KOPT-K1 (cell line): Measurements from ENCODE around the gene ZEB1.
"Not testable (repeated sequence)": the region's sequence is repeated elsewhere in the genome, so short reads cannot be mapped to it uniquely, and the experiment has no call there.

Source experiments
- H3K27ac ChIP-seq: fragments of 200-600 bp; sonication (generic); 2 replicates; pipeline ENCODE4 v1.5.1; 2016; ENCODE audit warnings: antibody characterized with exemption, mild to moderate bottlenecking, low read depth, low read length; ENCODE audit not compliant: poor library complexity, severe bottlenecking
- H3K36me3 ChIP-seq: fragments of 200-600 bp; sonication (generic); 2 replicates; pipeline ENCODE4 v1.5.1; 2017; ENCODE audit warnings: antibody characterized with exemption, mild to moderate bottlenecking, low read length, moderate library complexity; ENCODE audit not compliant: insufficient read depth
- H3K9me3 ChIP-seq: fragments of 200-600 bp; sonication (generic); 2 replicates; pipeline ENCODE4 v1.5.1; 2017; ENCODE audit warnings: antibody characterized with exemption, low read length, mild to moderate bottlenecking; ENCODE audit not compliant: insufficient read depth, poor library complexity, severe bottlenecking

Gene ZEB1

DNA sequence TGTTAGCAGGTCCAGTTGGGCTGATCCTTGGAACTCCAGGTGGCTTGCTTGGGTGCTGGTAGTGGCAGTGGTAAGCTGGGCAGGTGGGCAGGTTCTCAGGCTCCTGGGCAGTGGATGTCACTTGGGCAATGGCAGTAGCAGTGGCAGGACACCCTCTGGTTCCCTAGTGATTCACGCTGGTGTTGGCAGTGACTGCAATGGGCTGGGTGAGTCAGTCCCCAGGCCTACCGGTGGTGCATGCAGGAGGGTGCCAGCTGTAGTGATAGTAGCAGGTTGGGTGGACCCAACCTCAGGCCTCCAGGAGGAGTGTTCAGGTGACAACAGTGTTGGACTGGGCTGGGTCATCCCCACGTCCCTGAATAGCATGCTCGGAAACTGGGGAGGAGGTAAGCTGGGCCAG is 189.2 kb downstream of the ZEB1 start:
- H3K27ac ChIP-seq: no peak overlapping the region
- H3K36me3 ChIP-seq: peaks cover 97% of the 10 kb centered on the region
- H3K9me3 ChIP-seq: peaks cover 54% of the 10 kb centered on the region

DNA sequence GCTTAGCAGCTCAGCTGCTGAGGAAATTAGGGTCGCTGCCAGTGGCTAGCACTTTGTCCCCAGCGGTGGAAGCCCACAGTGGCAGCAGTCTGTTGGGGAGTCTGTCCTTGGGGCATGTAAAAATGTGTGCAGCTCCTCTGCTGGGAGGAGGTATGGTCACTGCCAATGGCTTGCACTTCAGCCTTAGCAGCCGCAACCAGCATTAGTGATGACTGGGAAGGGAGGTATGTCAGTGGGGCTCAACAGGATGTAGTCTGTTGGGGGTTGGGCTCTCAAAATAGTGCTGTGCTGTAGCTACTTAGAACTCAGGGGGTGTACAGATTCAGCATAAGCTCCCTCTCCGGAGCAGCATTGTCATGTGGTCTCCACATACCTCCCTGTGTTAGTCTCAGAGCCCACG is 189.9 kb downstream of the ZEB1 start:
- Histone ChIP-seq H3K27ac (no peak overlapping the region), H3K9me3 (peaks cover 48% of the 10 kb centered on the region), H3K36me3 (peaks cover 97% of the 10 kb centered on the region)

DNA sequence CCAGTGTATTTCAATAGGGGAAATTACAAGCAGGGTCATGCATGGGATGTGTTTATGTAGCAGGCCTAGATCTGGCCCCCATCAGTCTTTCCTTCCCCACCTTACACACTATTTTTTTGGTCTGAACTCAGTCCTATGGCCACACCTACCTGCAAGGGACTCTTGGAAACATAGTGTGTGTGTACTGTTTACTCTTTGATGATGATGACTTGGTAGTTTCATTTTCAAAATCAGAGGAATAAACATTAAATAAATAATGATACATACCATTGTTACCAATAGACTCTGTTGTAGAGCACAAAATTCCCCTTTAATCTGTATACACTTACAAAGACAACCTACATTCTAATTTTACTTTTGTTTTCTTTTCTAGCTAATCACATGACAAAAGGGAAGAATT is 191.0 kb downstream of the ZEB1 start:
- Histone ChIP-seq H3K36me3 (peaks cover 96% of the 10 kb centered on the region), H3K27ac (no peak overlapping the region), H3K9me3 (peaks cover 36% of the 10 kb centered on the region)

DNA sequence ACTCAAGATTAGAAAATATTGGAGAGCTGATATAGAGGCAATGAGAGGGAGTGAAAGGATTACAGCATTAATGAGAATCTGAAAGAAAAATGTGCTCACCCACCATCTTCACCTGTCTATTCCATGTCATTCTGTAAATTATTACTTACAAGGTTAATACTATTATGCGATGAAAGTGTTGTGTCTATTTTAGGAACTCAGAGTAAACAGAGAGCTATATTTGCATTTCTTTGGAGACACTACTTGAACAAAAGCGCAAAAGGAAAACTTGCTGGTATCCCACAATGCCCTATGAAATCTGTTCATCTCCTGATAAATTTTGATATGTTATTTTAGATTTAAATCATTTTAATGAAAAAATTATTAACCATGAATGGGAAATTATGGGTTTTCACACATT is 196.1 kb downstream of the ZEB1 start:
- Histone ChIP-seq H3K36me3 (peaks cover 98% of the 10 kb centered on the region), H3K27ac (no peak overlapping the region), H3K9me3 (no peaks in the 10 kb centered on the region)

DNA sequence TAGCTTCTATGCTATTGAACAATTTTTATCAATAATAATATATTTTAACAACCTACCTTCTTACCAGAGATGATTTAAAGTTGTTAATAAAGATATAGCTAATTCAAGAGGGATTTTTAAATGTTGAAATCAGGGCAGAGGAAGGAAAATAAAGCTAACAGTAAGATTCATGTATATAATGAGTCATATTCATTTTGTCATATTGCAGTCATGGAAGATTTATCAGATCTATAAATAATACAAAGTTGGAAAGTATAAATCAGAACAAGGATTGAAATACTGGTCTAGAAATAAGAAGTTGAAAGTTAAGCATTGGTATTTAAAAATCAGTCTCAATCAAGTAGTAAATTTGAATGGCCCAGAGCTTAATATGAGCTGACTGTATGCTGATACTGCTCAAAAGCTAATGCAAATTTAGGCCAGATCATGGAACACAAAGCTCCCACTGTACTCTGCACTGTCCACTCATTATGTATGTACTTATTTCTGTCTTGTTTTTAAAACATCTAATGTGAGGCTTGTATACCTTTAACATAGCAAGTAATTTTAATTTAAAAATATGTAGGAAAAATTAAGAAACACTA is 196.9 kb downstream of the ZEB1 start:
- peaks cover 98% of the 10 kb centered on the region for H3K36me3 ChIP-seq
- H3K9me3 ChIP-seq: no peaks in the 10 kb centered on the region

DNA sequence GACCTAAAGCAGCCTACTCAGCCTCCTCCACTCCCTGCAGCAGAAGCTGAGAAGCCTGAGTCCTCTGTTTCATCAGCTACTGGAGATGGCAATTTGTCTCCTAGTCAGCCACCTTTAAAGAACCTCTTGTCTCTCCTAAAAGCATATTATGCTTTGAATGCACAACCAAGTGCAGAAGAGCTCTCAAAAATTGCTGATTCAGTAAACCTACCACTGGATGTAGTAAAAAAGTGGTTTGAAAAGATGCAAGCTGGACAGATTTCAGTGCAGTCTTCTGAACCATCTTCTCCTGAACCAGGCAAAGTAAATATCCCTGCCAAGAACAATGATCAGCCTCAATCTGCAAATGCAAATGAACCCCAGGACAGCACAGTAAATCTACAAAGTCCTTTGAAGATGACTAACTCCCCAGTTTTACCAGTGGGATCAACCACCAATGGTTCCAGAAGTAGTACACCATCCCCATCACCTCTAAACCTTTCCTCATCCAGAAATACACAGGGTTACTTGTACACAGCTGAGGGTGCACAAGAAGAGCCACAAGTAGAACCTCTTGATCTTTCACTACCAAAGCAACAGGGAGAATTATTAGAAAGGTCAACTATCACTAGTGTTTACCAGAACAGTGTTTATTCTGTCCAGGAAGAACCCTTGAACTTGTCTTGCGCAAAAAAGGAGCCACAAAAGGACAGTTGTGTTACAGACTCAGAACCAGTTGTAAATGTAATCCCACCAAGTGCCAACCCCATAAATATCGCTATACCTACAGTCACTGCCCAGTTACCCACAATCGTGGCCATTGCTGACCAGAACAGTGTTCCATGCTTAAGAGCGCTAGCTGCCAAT is 202.2 kb downstream of the ZEB1 start:
- no peak overlapping the region for H3K27ac ChIP-seq
- H3K9me3 ChIP-seq: no peaks in the 10 kb centered on the region
- H3K36me3 ChIP-seq: peaks cover 99% of the 10 kb centered on the region

More for the DNA sequence above, 196.9 kb downstream of the ZEB1 start:
- H3K27ac ChIP-seq: no peak overlapping the region

DNA sequence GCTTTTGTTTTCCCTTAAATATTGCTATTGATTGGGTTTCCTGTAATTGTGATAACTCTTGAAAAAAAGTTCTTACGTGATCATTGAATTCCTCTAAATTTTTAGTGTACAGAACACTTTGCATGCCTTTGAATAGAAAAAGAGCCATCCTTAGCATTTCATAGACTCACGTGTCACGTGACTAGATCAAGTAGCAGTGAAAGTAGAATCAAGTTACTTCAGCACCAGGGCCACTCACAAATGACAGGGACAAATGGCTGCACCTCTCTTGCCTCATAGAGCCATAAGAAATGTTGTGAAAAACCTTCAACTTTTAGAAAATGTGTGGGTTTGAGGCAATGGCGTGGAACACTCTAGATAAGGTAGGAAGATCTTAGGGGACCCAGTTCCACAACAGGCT is 203.8 kb downstream of the ZEB1 start:
- Histone ChIP-seq H3K36me3 (peaks cover 99% of the 10 kb centered on the region), H3K9me3 (no peaks in the 10 kb centered on the region), H3K27ac (no peak overlapping the region)

DNA sequence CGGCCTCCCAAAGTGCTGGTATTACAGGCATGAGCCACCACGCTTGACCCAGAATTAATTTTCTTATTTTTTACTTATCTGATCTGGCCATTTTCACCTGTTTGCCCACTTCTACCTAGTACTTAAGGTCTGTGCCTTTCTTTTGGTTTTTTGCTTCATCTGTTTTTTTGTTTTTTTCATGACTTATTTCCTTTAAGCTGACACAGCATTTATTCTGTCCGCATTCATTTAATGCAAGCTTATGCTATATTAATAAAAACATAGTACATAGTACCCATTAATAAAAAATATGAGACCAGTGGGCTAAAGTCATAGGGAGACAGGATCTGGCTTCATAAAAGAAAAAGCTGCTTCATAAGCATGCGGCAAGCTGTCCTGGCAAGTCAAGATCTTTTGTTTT is 205.4 kb downstream of the ZEB1 start:
- H3K36me3 ChIP-seq: peaks cover 99% of the 10 kb centered on the region
- H3K9me3 ChIP-seq: no peaks in the 10 kb centered on the region
- no peak overlapping the region for H3K27ac ChIP-seq

DNA sequence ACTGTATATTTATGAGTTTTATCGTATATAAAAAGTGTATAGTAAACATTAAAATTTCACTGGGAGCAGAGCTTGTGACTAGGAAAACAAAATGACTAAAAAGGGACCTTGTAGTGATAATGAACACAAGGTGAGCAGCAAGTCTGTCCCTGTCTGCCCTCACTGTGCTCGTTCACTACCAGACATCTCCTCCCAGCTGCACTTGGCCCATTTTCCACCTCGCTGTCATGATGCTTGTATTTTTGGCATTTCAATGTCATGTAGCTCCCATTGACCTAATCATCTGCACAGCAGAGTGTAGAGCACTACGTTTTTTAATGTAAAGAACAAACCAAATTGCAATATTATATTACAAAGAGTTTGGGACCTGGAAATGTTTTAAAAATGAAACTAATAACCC is 207.2 kb downstream of the ZEB1 start:
- Histone ChIP-seq H3K9me3 (no peaks in the 10 kb centered on the region), H3K27ac (no peak overlapping the region), H3K36me3 (peaks cover 82% of the 10 kb centered on the region)

DNA sequence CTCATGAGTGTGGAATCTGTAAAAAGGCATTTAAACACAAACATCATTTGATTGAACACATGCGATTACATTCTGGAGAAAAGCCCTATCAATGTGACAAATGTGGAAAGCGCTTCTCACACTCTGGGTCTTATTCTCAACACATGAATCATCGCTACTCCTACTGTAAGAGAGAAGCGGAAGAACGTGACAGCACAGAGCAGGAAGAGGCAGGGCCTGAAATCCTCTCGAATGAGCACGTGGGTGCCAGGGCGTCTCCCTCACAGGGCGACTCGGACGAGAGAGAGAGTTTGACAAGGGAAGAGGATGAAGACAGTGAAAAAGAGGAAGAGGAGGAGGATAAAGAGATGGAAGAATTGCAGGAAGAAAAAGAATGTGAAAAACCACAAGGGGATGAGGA is 207.7 kb downstream of the ZEB1 start:
- H3K9me3 ChIP-seq: no peaks in the 10 kb centered on the region
- peaks cover 77% of the 10 kb centered on the region for H3K36me3 ChIP-seq
- no peak overlapping the region for H3K27ac ChIP-seq

DNA sequence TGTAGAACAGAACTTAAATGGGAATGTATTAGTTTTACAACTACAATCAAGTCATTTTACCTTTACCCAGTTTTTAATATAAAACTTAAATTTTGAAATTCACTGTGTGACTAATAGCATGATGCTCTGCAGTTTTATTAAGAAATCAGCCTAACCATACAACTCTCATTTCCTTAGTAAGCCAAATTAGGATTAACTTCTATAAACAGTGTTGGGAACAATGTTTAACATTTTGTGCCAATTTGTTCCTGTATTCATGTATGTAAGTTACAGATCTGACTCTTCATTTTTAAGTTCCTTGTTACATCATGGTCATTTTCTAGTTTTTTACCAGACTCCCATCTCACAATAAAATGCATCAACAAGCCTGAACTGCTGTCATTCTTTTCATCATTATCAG is 209.8 kb downstream of the ZEB1 start:
- H3K9me3 ChIP-seq: no peaks in the 10 kb centered on the region
- H3K27ac ChIP-seq: no peak overlapping the region
- peaks cover 56% of the 10 kb centered on the region for H3K36me3 ChIP-seq

DNA sequence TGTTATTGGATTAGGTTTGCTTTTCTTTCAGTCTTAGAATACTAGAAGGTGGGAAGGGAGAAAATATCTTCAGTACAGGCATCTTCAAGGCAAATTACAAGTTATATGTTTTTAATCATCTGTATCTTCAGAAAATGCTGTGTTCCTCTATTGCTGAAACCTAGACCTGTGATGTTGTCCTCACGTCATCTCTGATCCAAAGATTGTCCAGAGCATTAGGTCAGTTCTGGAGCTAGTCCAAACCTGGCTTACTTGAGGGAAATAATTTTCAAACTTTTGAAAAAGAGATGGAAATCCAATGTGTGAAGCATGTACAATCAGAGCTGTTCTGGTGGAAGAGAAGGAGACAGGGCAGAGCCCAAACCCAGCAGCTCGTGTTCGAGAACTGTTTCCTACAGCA is 217.3 kb downstream of the ZEB1 start:
- H3K36me3 ChIP-seq: no peaks in the 10 kb centered on the region
- no peaks in the 10 kb centered on the region for H3K9me3 ChIP-seq
- no peak overlapping the region for H3K27ac ChIP-seq

DNA sequence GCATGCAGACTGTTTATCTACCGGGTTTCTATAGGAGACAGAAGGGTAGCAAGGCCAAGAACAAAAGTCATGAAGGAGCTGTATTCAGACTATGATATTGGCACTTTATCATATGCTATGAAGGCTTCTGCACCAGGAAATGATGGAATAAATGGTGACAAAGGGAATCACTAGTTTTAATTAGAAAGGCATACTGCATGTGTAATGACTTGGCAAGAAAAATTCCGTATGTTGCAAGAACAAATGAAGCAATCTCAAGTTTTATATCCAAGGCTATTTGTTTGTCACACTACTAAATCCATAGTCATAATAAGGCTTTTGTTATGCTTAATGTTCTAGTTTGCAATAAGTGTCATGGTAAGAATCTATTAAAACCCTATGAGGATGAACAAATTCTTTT is 230.9 kb downstream of the ZEB1 start:
- no peak overlapping the region for H3K27ac ChIP-seq
- no peaks in the 10 kb centered on the region for H3K36me3 ChIP-seq
- H3K9me3 ChIP-seq: peaks cover 21% of the 10 kb centered on the region

DNA sequence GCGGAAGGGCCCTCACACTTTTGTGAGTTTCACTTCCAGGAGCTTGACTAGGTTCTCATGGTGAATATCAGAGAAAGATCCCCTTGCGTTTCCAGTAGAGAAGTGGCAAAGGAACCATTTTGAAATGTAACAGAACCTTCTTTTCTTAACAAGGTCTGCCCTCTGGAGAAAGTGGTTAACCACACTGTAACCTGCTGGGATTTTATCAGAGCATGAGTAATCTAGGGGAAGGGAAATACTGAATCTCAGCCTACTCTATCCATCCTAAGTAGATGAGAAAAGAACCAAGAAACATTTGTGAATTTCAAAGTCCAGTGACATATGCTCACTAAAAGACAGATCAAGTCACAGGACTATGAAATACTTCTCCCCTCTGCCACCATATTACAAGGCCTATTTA is 235.5 kb downstream of the ZEB1 start:
- H3K36me3 ChIP-seq: no peaks in the 10 kb centered on the region
- no peak overlapping the region for H3K27ac ChIP-seq
- H3K9me3 ChIP-seq: peaks cover 38% of the 10 kb centered on the region

DNA sequence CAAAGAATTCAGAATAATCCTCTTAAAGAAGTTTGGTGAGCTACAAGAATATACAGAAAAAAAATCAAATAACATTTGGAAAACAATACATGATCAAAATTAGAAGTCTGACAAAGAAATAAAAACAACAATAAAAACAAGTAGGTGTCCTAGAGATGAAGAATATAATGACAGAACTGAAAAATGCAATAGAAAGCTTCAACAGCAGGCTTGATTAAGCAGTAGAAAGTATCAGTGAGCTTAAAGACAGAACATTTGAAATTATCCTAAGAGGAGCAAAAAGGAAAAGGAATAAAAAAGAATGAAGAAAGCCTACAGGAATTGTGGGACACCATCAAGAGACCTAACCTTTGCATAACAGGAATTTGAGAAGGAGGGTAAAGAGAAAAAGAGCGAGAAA is 238.8 kb downstream of the ZEB1 start:
- Histone ChIP-seq H3K9me3 (peaks cover 27% of the 10 kb centered on the region), H3K36me3 (no peaks in the 10 kb centered on the region), H3K27ac (no peak overlapping the region)

DNA sequence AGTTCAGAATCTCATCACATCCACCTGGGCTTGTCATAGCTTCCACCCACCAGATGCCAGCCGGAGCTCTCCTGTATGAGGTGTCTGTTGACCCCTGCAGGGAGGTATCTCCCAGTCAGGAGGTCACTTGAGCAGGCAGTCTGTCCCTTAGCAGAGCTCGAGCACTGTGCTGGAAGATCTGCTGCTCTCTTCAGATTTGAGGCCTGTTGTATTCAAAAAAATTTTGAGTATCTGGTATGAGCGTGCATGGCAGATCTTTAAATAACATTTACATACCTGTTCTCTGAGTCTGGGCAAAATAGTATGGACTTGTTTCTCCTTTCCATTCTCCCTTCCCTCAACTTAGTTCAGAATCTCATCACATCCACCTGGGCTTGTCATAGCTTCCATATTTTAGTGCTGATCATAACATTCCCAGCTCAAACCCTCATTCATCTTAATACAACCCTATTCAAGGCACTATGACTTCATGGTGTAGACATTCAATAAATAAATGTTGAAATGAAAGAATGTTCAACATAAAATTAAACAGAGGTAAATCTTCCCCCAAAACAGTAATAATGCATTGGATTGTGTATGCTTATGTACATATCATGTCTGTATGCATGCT is 249.3 kb downstream of the ZEB1 start:
- H3K36me3 ChIP-seq, H3K9me3 ChIP-seq, H3K27ac ChIP-seq: not testable (repeated sequence)
